RPMI8226 (cell line): ENCODE data around the gene MTUS2.

ENCODE experiments used
- DNase-seq: peaks from one replicate; pipeline ENCODE4 v3.0.0-alpha.2; 2015

Gene MTUS2

GRCh38 chr13:29513002-29513980 is 693.2 kb downstream of the MTUS2 start:
- no peak for DNase-seq

DNA sequence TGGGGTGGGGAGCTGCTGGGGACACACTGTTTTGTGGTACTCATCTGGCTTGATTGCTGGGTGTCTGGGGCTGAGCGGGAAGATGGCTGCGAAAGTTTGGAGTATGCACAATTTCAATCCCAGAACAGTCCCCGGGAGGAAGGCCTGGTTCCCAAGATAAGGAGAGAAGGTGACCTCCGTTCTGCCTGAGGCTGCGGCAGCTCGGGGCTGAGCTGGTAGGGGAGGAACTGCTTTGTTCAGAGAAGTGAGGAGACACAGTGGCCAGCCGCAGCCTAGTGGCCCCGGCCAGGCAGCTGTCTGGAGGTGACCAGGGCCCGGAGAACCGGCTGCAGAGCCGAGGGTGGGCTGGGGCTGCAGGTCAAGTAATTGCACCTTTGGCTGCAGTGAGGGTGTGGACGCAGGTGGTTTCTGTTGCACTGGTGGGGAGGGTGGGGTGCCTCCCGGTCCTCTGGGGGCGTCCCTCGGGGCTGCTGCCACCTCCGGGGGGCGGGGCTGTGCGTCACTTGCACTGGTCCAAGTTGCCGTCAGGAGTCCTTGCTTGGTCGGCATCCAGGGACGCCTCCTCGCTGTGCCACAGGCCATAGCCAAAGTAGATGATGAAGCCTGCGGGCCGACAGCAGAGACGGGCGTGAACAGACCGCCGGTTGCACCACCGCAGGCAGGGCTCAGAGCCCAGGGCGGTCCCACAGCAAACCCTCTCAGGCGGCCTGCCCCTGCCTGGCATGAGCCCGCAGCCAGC is 694.0 kb downstream of the MTUS2 start:
- DNase-seq, result no peak

GRCh38 chr13:29514720-29515310 is 694.7 kb downstream of the MTUS2 start:
- DNase-seq, result no peak

DNA sequence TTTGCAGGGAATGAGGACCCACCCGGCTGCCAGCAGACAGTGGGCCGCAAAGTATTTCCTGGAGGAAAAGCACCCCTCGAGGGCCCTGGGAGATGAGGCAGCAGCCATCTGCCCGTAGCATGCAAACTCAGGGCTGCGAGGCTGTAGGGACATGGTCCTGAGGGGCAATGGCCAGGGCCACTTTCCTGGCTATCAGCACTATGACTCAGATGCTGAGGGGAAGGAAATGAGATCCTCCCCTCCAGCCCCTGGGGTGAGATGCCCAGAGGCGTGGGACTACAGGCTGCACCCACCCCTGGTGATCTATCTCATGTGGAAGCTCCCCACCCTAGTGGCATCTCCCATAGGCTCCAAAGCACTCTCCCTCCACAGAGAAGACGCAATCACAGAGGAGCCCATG is 695.2 kb downstream of the MTUS2 start:
- no peak for DNase-seq

GRCh38 chr13:29516012-29516411 is 695.9 kb downstream of the MTUS2 start:
- DNase-seq, result no peak

DNA sequence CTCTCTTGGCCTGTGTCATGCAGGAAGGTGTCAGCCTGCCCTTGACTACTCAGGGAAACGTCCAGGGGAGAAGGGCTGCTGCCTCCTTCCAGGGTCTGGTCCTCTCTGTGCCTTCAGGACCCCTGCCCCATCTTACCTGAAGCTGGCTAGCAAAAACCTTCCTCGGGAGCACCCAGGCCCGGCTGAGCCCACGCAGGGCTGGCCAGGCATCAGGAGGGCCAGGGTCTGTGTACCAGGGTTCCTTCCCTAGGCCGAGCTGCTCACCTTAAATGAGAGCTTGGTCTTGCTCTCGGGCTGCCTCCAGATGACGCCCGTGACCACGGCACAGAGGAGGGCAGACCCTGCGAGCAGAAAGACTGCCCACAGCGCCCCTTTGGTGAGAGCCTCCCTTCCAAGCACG is 696.7 kb downstream of the MTUS2 start:
- no peak for DNase-seq

GRCh38 chr13:29519921-29520320 is 699.8 kb downstream of the MTUS2 start:
- DNase-seq, result no peak

- DNase-seq, result no peak
Observed at GRCh38 chr13:29520671-29521070, 700.5 kb downstream of the MTUS2 start.

- DNase-seq, result no peak
Observed at GRCh38 chr13:29521336-29521735, 701.2 kb downstream of the MTUS2 start.

- DNase-seq, result no peak
Observed at GRCh38 chr13:29522044-29522685, 702.0 kb downstream of the MTUS2 start.

- DNase-seq, result no peak
Observed at GRCh38 chr13:29523199-29523961, 703.2 kb downstream of the MTUS2 start.

DNA sequence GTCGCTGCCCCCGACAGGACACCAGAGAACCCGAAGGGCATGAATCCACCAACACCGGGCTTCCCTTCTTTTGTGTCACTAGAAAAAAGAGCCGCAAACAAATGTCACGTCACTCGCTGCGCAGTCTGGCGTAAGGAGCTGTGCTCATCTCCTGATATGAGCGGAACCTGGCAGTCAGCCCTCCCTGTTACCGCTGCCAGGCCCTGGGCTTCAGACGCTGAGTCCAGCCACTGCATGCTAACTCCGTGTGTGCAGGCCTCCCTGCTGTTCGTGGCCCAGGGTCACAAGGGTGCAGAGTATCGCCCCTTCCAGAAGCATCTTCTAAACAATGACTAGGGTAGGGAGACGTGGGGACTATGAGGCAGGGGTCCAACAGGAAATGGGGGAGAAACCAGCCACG is 704.0 kb downstream of the MTUS2 start:
- DNase-seq, result no peak

DNA sequence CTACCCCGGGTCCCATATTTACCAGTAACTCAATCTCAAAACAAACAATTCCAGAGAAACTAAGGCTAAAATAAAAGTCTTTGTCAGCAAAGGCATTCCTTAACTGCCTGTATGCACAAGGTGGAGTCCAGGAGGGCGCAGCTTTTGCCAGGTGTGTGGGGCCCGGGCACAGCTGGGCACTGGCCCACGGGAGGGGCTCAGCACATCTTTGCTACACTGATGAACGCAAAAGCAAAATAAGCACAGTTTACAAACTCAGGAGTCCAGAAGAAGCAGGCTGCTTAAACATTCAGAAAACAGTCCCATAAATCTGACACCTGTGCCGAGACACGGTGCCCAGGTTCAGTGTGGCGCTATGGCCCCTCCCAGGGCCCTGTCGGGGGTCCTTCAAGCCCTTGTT is 704.5 kb downstream of the MTUS2 start:
- DNase-seq, result no peak

DNA sequence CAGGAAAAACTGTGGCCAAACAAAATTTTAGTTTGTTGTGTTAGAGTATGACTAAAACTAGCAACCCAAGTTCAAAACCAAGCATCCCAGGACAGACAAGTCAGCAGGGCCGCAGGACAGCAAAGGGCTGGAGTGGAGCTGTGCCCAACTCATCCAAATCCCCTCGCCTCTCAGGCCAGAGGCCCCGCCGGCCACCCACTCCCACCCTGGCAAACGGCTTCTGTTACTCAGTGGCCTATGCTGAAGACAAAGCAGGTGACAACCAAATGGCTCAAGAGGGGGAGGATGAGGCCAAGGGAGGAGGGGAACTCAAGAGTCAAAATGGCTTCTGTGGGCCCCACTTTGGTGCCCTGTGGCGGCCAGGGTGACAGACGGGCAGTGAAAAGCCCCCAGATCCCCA is 705.6 kb downstream of the MTUS2 start:
- DNase-seq, result no peak

DNA sequence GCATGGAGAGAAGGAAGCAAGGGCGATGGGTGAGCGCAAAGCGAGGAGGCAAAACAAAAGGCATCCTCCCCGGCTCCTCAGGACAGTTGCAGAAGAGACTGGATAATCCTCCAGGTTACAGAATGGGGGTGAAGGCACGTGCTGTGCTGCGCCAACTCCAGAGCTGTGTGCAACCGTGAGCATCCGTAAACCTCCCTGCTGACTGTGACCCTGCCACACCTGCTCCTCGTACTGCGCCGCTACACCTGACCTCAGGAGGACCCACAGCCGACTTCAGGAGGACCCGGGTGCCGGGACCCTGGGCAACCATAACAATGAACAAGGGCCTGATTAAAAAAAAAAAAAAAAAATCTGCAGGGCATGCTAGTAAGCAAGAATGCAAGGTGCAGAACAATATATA is 706.6 kb downstream of the MTUS2 start:
- no peak for DNase-seq

DNA sequence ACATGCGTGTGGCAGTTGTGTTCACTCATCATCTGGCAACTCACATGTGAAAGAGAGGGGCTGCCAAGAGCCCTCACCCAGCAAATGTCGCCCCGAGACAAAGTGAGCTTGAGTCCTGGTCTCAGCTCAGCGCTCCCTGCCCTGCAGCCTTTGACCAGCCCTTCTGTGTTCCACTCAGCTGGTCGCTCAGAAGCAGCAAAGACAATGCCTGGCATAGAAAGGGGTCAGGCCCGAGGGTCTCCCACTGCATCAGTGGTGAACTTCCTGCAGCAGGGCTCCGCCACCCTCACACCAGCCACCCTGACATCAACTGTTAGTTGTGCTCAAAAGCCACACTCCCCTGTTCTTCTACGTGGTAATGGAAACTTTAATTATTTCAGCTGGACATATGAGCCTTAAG is 707.4 kb downstream of the MTUS2 start:
- no peak for DNase-seq

- no peak for DNase-seq
Observed at GRCh38 chr13:29527916-29528315, 707.8 kb downstream of the MTUS2 start.

DNA sequence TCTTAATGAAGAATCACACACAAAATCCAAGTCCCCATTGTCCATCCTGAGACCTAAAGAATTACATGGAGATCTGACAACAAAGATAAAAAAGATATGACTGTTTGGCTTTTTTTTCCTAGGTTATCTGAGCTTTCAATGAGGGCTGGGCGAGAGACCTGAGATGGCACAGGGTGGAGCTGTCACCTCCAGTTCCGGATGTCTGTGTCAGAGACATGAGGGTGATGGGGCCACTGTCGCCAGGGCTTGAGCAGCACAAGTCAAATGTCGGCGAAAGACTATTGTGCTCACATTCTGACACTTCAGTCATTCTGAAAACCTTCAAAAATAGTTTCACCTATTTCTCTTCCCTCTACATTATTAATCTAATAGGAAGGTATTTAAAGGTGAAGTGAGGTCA is 709.6 kb downstream of the MTUS2 start:
- DNase-seq, result no peak

DNA sequence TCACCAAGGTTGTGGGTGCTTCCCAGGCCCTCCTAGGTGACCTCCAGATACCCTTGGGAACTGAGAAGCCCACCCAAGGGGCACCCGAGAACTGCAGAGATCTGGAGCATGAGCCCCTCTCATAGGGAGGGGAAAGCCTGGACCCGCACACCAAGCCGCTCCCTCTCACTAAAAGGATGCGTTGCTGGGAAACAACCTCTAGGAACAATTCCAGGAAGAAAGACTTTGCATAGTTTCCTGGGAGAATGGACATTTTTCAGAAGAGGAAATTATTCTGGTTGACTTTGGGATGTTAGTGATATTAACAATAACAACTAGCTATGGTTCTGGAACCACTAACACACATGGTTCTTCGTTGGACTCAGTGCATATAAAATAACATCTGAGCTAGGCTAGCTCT is 710.8 kb downstream of the MTUS2 start:
- DNase-seq, result no peak

GRCh38 chr13:29532116-29532515 is 712.0 kb downstream of the MTUS2 start:
- no peak for DNase-seq

GRCh38 chr13:29532821-29533220 is 712.7 kb downstream of the MTUS2 start:
- no peak for DNase-seq

DNA sequence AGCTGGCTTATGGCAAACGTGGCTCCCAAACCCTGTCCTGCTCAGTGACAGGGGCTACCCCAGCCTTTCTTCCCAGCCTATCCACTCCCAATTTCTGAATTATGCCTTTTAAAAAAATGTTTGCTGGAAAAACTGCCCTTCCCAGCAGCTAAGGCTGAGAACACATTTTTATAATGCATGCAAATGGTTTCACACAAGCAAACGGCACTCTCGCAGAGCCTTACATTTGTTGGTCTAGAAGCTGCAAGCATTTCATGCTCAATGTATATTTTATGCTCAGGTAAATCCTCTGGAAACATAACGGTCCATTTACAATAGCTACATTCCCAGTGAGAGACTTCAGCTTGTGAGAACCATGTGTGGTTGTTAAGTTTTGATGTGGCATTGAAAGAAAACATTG is 713.9 kb downstream of the MTUS2 start:
- no peak for DNase-seq
